Chondrocyte (in vitro differentiated cells): ENCODE results near the gene IGF1R. TPM values are rescaled to one million over a fixed set of nuclear protein-coding genes. Genes with fewer than 3 reads are reported as not detected.

Experiments
- DNase-seq: peaks from one replicate; pipeline ENCODE4 v3.0.0; 2021; ENCODE audit warnings: mixed read lengths, low spot score
- H3K27ac Mint-ChIP-seq: one replicate; pipeline ENCODE4 v1.8.0; 2021; ENCODE audit warnings: mild to moderate bottlenecking, moderate library complexity, mixed read lengths; ENCODE audit not compliant: unreplicated experiment
- H3K27me3 Mint-ChIP-seq: 2 replicates; pipeline ENCODE4 v1.8.0; 2021; ENCODE audit warnings: low read depth, mixed read lengths
- H3K36me3 Mint-ChIP-seq: 2 replicates; pipeline ENCODE4 v1.8.0; 2021; ENCODE audit warnings: low read depth, mixed read lengths
- H3K4me1 Mint-ChIP-seq: 2 replicates; pipeline ENCODE4 v1.8.0; 2021; ENCODE audit warnings: low read depth, mild to moderate bottlenecking, mixed read lengths
- H3K4me3 Mint-ChIP-seq: one replicate; pipeline ENCODE4 v1.8.0; 2021; ENCODE audit warnings: mild to moderate bottlenecking, moderate library complexity, mixed read lengths; ENCODE audit not compliant: unreplicated experiment
- H3K9me3 Mint-ChIP-seq: 2 replicates; pipeline ENCODE4 v1.8.0; 2021; ENCODE audit warnings: low read depth, mixed read lengths
- total RNA-seq: library from RNA; stranded (reverse); gene quantifications from 3 replicates; pipeline ENCODE4 v1.2.1, GENCODE V29; 2021
- TF ChIP-seq, protein P1 (sequence below): fragments of 200-600 bp; sonication (generic); IDR thresholded peaks from 2 replicates; pipeline ENCODE4 v1.5.0; 2021; ENCODE audit warnings: antibody characterized with exemption, mild to moderate bottlenecking, moderate library complexity

Gene IGF1R
- total RNA-seq, 1 donor from 2014 or later, result 119 TPM

DNA sequence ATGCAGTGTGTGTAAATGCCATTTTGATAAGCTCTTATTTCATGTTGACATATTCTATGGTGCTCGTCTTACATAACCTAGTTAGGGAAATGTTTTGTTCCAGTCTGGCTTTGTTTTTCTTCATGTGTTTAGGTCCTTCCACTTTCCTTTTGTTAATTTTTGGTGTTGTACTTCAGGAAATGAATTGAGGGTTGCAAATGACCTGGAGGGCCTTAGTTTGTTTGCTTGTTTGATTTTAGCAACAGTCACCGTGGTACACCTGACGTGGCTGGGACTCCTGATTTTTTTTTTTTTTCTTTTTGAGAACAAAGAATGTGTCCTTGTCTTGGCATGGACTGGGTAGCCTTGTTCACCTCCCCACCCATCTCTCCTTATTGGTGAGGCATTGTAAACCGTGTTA is 114.8 kb downstream of the IGF1R start:
- Mint-ChIP-seq H3K4me1 (peaks cover 79% of the 10 kb centered on the region), H3K27me3 (no peaks in the 10 kb centered on the region), H3K9me3 (no peaks in the 10 kb centered on the region), H3K27ac (no peak overlapping the region), H3K36me3 (no peaks in the 10 kb centered on the region), H3K4me3 (no peak overlapping the region)
- TF ChIP-seq, protein P1, sequence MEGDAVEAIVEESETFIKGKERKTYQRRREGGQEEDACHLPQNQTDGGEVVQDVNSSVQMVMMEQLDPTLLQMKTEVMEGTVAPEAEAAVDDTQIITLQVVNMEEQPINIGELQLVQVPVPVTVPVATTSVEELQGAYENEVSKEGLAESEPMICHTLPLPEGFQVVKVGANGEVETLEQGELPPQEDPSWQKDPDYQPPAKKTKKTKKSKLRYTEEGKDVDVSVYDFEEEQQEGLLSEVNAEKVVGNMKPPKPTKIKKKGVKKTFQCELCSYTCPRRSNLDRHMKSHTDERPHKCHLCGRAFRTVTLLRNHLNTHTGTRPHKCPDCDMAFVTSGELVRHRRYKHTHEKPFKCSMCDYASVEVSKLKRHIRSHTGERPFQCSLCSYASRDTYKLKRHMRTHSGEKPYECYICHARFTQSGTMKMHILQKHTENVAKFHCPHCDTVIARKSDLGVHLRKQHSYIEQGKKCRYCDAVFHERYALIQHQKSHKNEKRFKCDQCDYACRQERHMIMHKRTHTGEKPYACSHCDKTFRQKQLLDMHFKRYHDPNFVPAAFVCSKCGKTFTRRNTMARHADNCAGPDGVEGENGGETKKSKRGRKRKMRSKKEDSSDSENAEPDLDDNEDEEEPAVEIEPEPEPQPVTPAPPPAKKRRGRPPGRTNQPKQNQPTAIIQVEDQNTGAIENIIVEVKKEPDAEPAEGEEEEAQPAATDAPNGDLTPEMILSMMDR, result no peak
- no peak for DNase-seq

DNA sequence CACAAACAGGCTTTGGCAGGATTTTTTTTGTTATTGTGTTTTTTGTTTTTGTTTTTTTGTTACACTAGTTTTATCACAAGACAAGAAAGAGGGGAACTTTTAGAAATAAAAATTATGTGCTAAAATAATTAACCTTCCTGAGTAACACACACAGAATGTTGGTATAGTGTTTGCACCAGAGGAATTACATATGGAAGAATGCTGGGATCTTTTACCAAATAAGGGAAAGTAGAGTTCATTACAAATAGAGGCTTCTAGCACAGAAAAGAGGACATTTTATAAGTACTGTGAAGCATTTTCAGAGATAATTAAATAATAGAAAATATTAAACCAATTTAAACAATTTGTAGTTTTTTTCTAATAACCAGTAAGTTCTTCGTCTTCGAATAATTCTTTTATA is 116.0 kb downstream of the IGF1R start:
- H3K4me3 Mint-ChIP-seq, result no peak overlapping the region
- H3K36me3 Mint-ChIP-seq, result no peaks in the 10 kb centered on the region
- no peaks in the 10 kb centered on the region for H3K27me3 Mint-ChIP-seq
- H3K9me3 Mint-ChIP-seq, result no peaks in the 10 kb centered on the region
- DNase-seq, result no peak
- H3K27ac Mint-ChIP-seq, result peak overlapping the region; percentile 32
- peaks cover 70% of the 10 kb centered on the region for H3K4me1 Mint-ChIP-seq
- TF ChIP-seq, protein P1, result no peak

DNA sequence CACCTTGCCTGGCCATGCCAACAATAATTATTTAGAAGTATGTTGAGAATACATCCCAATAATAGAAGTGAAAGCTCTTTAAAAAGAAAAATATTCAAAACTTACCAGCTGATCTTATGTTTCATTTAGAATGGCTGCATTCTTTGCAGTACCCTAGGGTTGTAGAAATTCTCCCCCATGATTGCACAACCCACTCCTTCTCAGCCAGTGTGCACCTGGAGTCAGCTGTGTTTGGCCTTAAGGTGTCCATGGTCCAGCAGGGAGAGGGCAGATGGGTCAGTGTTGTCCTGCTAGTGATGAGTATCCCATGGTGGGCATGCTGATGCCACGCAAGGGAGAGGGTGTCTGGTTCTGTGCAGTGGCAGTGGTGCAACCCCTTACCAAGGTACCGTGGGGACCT is 117.3 kb downstream of the IGF1R start:
- Mint-ChIP-seq H3K4me3 (no peak overlapping the region), H3K27me3 (no peaks in the 10 kb centered on the region), H3K9me3 (no peaks in the 10 kb centered on the region), H3K27ac (peak overlapping the region; percentile 1), H3K4me1 (peaks cover 63% of the 10 kb centered on the region), H3K36me3 (no peaks in the 10 kb centered on the region)
- DNase-seq, result no peak
- TF ChIP-seq, protein P1, result no peak

DNA sequence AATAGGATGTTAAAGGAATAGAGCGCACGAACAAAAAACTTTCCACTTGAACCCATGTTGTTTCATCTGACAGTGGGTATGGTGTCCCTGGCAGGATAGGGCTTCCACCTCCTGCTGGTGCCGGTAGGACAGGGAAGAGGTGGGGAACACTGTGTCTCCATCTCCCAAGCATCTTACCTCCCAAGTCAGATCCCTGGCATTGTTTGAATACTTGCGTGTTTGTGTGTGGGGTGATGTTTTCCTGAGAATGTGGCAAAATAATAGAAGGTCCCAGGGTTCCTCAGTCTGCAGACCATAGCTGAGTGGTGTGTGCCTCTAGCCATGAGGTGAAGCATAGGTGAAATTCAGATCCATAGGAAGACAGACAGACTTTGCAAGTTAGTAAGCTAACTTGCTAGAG is 119.4 kb downstream of the IGF1R start:
- DNase-seq, result no peak
- TF ChIP-seq, protein P1, result no peak
- Mint-ChIP-seq H3K27me3 (no peaks in the 10 kb centered on the region), H3K4me1 (peaks cover 66% of the 10 kb centered on the region), H3K36me3 (no peaks in the 10 kb centered on the region), H3K9me3 (no peaks in the 10 kb centered on the region), H3K4me3 (no peak overlapping the region), H3K27ac (no peak overlapping the region)

DNA sequence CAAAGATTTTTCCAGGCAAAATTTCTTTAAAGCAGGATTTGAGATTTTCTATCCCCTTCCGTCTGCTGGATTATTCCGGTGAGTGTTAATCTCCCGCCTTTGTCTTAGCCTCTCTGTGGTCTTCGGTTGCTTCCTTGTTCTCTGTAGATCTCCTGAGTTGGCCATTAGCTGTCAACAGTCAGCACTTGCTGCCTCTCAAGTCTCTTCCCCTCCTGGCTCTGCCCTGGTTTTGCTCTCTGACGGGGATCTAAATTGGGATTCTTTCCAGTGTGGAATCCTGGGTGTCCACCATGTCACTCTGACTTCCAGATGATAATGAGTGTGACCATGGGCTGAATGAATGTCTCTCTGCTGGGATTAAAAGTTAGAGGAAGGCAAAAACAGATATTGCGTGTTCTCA is 121.5 kb downstream of the IGF1R start:
- Mint-ChIP-seq H3K4me3 (no peak overlapping the region), H3K4me1 (peaks cover 59% of the 10 kb centered on the region), H3K27ac (no peak overlapping the region), H3K9me3 (no peaks in the 10 kb centered on the region), H3K36me3 (no peaks in the 10 kb centered on the region), H3K27me3 (no peaks in the 10 kb centered on the region)
- no peak for DNase-seq
- TF ChIP-seq, protein P1, result no peak
